ENCODE results near the gene BICRAL. TPM values are rescaled to one million over a fixed set of nuclear protein-coding genes. Genes with fewer than 3 reads are reported as not detected.

Gene BICRAL
- total and polyA plus RNA-seq, 9 of the 15 experiments (the other 6 are each of a cell fraction or from before 2014, with no cell fraction given), result 1.2 to 11.9 (median 5.6) TPM

DNA sequence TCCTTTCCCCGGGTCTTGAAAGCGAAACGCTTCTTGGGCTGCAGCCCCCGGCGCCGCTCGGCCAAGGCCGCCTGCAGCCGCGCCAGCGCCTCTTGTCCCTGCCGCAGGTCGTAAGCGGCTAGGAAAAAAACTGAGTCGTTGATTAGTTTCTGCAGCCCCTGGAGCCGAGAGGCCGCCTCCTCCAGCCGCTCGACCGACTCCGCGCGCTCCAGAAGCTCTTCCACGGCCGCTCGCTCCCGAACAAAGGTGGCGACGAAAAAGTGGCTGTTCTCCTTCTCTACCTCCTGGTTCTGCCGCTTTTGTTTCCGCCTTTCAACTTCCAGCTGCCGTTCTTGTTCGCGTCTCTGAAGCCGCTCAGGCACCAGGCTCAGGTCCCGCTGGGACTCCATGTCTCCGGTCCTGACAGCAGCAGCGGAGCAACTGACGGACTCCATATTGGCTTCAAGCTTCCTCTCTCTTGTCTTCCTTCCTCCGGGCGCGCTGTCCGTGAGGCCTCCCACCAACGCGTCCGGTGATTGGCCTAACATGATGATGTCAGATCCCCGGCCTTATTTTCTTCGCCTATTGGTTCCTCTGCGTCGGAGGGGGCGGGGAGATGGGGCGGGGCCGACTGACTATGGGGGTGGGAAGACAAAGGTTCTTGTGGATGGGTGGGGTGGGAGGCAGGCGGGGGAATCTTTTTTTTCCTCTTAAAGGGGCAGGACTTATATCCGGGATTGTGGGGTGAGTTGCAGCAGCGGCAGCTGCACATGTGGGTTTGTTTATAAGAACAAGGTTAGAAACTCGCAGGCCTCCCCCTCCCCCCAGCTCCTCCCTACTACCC lies 36.0 kb upstream of the BICRAL start, which contains the start of gene TBCC (continued):
- peak; percentile 35; the same call in 1 of the 2 replicates for TF ChIP-seq HDAC2 (IDR thresholded peaks at IDR 0.05)
- TF ChIP-seq ETV6 (IDR thresholded peaks at IDR 0.05; ENCODE audit: borderline replicate concordance in 1 of 2, low read depth in 2 of 2, low read length in 1 of 2), result no peak
- no peak for TF ChIP-seq ETV6 (CRISPR knock-in tag; IDR thresholded peaks at IDR 0.05; ENCODE audit: borderline replicate concordance)
- 0 out of 2 replicates have a peak, but pooled peaks have one; percentile 65 for TF ChIP-seq NBN (IDR thresholded peaks at IDR 0.05; ENCODE audit: low read depth)
- TF ChIP-seq, protein P1, sequence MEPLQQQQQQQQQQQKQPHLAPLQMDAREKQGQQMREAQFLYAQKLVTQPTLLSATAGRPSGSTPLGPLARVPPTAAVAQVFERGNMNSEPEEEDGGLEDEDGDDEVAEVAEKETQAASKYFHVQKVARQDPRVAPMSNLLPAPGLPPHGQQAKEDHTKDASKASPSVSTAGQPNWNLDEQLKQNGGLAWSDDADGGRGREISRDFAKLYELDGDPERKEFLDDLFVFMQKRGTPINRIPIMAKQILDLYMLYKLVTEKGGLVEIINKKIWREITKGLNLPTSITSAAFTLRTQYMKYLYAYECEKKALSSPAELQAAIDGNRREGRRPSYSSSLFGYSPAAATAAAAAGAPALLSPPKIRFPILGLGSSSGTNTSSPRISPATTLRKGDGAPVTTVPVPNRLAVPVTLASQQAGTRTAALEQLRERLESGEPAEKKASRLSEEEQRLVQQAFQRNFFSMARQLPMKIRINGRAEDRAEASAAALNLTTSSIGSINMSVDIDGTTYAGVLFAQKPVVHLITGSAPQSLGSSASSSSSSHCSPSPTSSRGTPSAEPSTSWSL (CRISPR knock-in tag; IDR thresholded peaks at IDR 0.05; ENCODE audit: borderline replicate concordance), result no peak
- TF ChIP-seq ZBTB33 (CRISPR knock-in tag; IDR thresholded peaks at IDR 0.05), result no peak
- TF ChIP-seq ZNF24 (IDR thresholded peaks at IDR 0.05), result no peak
- no peak; the same call in 1 of the 2 replicates for TF ChIP-seq ELF2 (CRISPR knock-in tag; IDR thresholded peaks at IDR 0.05)
- TF ChIP-seq NFYB (IDR thresholded peaks at IDR 0.05; ENCODE audit: extremely low read depth, insufficient read length), result peak; percentile 18
- no peak for TF ChIP-seq ZNF75A (CRISPR knock-in tag; IDR thresholded peaks at IDR 0.05)
- peak in 1 of 2 experiments; percentile 37 for TF ChIP-seq AFF1 (IDR thresholded peaks at IDR 0.05; ENCODE audit: low read depth in 1 of 2, partially characterized antibody in 2 of 2)
- no peak for TF ChIP-seq BDP1 (IDR thresholded peaks at IDR 0.05; ENCODE audit: insufficient read depth, insufficient read length)
- TF ChIP-seq GTF2B (IDR thresholded peaks at IDR 0.05; ENCODE audit: extremely low read depth, insufficient read length), result peak; percentile 7
- TF ChIP-seq ZNF134 (CRISPR knock-in tag; conservative IDR thresholded peaks at IDR 0.05), result no peak
- TF ChIP-seq ZC3H4 (CRISPR knock-in tag; IDR thresholded peaks at IDR 0.05; ENCODE audit: borderline replicate concordance), result no peak
- TF ChIP-seq, protein P2, sequence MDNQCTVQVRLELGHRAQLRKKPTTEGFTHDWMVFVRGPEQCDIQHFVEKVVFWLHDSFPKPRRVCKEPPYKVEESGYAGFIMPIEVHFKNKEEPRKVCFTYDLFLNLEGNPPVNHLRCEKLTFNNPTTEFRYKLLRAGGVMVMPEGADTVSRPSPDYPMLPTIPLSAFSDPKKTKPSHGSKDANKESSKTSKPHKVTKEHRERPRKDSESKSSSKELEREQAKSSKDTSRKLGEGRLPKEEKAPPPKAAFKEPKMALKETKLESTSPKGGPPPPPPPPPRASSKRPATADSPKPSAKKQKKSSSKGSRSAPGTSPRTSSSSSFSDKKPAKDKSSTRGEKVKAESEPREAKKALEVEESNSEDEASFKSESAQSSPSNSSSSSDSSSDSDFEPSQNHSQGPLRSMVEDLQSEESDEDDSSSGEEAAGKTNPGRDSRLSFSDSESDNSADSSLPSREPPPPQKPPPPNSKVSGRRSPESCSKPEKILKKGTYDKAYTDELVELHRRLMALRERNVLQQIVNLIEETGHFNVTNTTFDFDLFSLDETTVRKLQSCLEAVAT (IDR thresholded peaks at IDR 0.05), result peak; percentile 71 to 75; a peak in 3 of 4 replicates
- TF ChIP-seq ZNF830 (CRISPR knock-in tag; IDR thresholded peaks at IDR 0.05), result peak; percentile 54; the same call in 1 of the 2 replicates
- no peak for TF ChIP-seq PHB2 (IDR thresholded peaks at IDR 0.05; ENCODE audit: low read depth)

All from K562 (cell line).